Neural progenitor cell (in vitro differentiated cells): ENCODE data around the gene ACOT2.
"Not testable (repeated sequence)": the region's sequence is repeated elsewhere in the genome, so short reads cannot be mapped to it uniquely, and the experiment has no call there.

Experiments
- CTCF ChIP-seq: fragments of 200-600 bp; sonication (generic); IDR thresholded peaks from 2 replicates; pipeline ENCODE4 v1.5.1; 2017; ENCODE audit warnings: antibody characterized with exemption, mild to moderate bottlenecking
- EZH2 ChIP-seq: fragments of 200-600 bp; sonication (generic); IDR thresholded peaks from 2 replicates; pipeline ENCODE4 v1.6.1; 2017; ENCODE audit warnings: antibody characterized with exemption, mild to moderate bottlenecking, moderate library complexity
- EZH2phosphoT487 ChIP-seq: fragments of 200-600 bp; sonication (generic); IDR thresholded peaks from 2 replicates; pipeline ENCODE4 v1.6.1; 2017; ENCODE audit warnings: antibody characterized with exemption

- TF ChIP-seq CTCF, EZH2, EZH2phosphoT487: not testable (repeated sequence)
Observed at GRCh38 chr14:73566431-73566830, 2.6 kb upstream of the ACOT2 start.
